ENCODE results near the gene CFL1.

CFL1 gene

DNA sequence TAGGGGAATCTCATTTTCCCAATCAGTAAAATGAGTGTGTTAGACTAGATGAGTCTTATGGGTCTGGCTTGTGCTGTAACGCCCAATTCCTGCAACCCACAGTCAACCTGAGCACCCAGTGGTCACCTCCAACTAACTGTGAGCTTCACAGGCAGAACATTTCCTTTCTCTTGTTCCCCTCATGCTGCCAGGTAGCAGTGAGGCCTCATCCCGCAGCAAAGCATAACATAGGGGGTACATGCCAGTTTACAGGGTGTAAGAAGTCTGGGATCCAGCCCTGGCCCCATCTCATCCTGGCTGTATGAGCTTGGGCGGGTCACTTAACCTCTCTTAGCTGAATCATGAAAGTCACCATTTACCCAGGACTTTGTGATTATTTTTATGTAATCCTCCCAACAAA is 10.9 kb upstream of the CFL1 start:
- no peak overlapping the region for H3K27ac ChIP-seq

DNA sequence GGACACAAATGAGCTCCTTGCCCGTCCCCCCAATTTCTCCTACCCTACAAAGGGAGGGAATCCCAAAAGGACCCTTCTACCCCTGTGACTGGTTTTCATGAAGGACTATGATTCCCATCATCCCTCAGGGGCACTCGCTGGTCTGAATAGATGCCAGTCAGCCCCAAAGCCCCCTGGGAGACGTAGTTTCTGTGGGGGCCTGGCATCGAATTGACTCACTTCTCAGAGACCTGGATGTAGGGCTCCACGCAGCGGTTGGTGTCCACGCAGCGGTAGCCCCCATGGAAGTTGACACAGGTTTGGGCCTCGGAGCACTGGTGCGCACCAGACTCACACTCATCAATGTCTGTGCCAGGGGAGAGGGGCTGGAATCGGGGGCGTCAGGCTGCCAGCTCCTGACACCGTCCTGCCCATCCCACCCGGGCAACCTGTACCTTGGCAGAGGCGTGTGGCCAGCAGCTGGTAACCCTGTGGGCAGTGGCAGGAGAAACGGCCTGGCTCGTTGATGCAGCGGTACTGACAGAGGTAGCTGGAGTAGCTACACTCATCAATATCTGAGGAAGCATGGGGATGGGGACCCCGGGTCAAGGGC is 10.2 kb upstream of the CFL1 start:
- Histone ChIP-seq H3K27ac (no peak overlapping the region), H3K27me3 (ENCODE audit: insufficient read depth, low read depth, severe bottlenecking) (no peaks in the 10 kb centered on the region), H3K9me3 (ENCODE audit: severe bottlenecking) (no peaks in the 10 kb centered on the region), H3K4me3 (ENCODE audit: low read depth, low read length) (no peak overlapping the region), H3K36me3 (peaks cover 49% of the 10 kb centered on the region)
- DNase-seq: no peak
- TF ChIP-seq, protein P1, sequence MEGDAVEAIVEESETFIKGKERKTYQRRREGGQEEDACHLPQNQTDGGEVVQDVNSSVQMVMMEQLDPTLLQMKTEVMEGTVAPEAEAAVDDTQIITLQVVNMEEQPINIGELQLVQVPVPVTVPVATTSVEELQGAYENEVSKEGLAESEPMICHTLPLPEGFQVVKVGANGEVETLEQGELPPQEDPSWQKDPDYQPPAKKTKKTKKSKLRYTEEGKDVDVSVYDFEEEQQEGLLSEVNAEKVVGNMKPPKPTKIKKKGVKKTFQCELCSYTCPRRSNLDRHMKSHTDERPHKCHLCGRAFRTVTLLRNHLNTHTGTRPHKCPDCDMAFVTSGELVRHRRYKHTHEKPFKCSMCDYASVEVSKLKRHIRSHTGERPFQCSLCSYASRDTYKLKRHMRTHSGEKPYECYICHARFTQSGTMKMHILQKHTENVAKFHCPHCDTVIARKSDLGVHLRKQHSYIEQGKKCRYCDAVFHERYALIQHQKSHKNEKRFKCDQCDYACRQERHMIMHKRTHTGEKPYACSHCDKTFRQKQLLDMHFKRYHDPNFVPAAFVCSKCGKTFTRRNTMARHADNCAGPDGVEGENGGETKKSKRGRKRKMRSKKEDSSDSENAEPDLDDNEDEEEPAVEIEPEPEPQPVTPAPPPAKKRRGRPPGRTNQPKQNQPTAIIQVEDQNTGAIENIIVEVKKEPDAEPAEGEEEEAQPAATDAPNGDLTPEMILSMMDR (IDR thresholded peaks at IDR 0.05; ENCODE audit: low read depth, low read length): no peak

More for the DNA sequence above, 10.9 kb upstream of the CFL1 start:
- TF ChIP-seq, protein P1 (IDR thresholded peaks at IDR 0.05; ENCODE audit: low read depth, low read length): no peak
- H3K36me3 ChIP-seq: peaks cover 42% of the 10 kb centered on the region
- no peaks in the 10 kb centered on the region for H3K9me3 ChIP-seq (ENCODE audit: severe bottlenecking)
- no peak for DNase-seq
- no peaks in the 10 kb centered on the region for H3K27me3 ChIP-seq (ENCODE audit: insufficient read depth, low read depth, severe bottlenecking)
- H3K4me3 ChIP-seq (ENCODE audit: low read depth, low read length): no peak overlapping the region

DNA sequence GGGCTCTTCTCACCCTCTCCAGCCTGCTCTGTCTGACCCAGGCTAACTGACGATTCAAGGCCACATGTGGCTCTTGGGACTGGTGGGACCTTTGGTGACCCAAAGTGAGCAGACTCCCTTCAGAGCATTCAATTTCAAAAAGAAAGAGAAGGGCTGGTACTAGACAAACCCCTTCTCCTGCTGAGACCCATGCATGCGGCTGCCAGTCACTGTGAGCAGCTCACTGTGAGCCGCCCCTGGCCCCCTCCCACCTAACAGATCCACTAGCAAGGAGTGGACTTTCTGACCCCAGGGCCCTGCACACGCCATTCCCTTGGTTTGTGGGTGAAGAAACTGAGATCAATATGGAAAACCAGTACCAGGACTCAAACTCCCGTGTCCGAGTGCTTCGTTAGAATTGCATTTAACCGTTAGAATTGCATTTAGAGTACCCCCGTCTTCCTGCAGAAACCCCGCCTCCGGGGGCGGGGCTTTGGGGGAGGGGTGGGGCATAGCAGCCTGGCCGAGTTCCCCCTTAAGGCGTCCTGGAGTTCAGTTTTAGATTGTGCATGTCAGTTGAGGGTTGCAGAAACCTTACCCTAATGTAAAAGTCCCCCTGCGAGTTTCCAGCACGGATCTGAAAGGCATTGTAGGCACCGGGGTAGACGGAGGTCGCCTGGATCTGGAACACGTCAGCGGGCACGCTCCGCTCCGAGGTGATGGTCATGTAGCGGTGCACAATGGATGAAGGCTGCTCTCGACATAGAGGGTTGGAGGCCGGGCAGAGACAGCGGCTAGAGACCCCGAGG is 9.5 kb upstream of the CFL1 start:
- Histone ChIP-seq H3K27me3 (ENCODE audit: insufficient read depth, low read depth, severe bottlenecking) (no peaks in the 10 kb centered on the region), H3K4me3 (ENCODE audit: low read depth, low read length) (no peak overlapping the region), H3K9me3 (ENCODE audit: severe bottlenecking) (no peaks in the 10 kb centered on the region), H3K36me3 (peaks cover 56% of the 10 kb centered on the region), H3K27ac (no peak overlapping the region)
- TF ChIP-seq, protein P1 (IDR thresholded peaks at IDR 0.05; ENCODE audit: low read depth, low read length): no peak
- DNase-seq: no peak

DNA sequence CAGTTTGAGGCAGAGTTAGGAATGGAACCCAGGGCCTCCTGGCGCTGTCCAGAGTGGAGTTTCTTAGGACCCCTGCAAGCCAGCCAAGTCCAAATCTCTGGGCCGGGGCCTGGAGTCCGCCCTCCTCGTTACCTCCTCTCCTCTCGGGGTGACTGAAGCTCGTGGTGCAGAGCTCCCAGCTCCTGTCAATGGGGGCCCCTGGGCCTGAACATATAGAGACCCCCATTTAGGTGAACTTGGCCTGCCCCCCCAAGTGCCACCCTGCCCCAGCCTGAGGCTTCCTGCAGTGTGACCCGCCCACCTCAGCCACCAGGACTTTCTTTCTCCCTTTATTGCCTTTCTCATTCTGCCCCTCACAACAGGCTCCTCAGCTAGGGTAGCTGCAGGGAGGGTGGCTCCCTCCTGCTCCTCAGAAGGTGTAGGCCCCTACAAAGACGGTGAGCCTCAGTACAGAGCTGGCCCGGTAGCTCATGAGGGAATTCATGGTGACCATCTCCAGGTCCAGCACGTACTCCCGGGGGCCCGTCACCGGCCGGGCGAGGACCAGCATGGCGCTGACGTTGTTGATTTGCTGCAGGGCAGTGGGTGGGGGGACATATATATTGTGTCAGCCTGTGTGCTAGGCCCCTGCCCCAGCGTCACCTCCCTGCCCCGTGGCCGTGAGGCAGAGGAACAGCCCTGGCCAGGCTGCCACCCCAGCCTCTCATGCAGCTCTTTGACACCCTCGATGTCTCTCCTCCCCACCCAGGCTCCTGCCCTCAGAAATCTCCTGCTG is 8.7 kb upstream of the CFL1 start:
- Histone ChIP-seq H3K27me3 (ENCODE audit: insufficient read depth, low read depth, severe bottlenecking) (no peaks in the 10 kb centered on the region), H3K9me3 (ENCODE audit: severe bottlenecking) (no peaks in the 10 kb centered on the region), H3K27ac (no peak overlapping the region), H3K36me3 (peaks cover 64% of the 10 kb centered on the region), H3K4me3 (ENCODE audit: low read depth, low read length) (no peak overlapping the region)
- no peak for DNase-seq
- TF ChIP-seq, protein P1 (IDR thresholded peaks at IDR 0.05; ENCODE audit: low read depth, low read length): no peak

DNA sequence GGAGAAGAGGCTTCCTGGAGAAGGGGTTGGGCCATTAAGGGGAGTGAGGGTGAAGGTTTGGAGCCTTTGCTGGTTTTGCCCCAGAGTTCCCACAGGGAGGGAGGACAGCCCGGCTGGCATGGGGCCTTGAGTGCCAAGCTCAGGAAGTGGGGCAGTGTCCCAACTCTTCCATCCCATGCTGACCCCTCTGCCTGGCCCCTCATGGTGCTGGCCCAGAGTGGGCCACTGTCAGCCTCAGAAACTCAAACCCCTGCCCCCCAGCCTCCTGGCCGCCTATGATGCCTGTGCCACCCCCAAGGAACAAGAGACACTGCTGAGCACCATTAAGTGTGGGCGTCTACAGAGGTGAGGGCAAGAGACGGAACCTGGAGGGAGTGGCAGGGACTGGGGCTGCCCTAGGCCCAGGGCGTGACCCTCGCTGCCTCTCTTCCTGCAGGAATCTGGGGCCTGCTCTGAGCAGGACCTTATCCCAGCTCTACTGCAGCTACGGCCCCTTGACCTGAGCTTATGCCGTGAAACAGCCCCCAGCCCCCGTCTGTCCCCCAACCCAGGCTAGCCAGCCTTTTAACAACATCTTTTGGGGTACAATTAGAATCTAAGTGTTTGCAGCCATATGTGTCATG is 7.7 kb upstream of the CFL1 start:
- TF ChIP-seq, protein P1 (IDR thresholded peaks at IDR 0.05; ENCODE audit: low read depth, low read length): no peak
- Histone ChIP-seq H3K27me3 (ENCODE audit: insufficient read depth, low read depth, severe bottlenecking) (no peaks in the 10 kb centered on the region), H3K4me3 (ENCODE audit: low read depth, low read length) (no peak overlapping the region), H3K9me3 (ENCODE audit: severe bottlenecking) (no peaks in the 10 kb centered on the region), H3K27ac (no peak overlapping the region), H3K36me3 (peaks cover 73% of the 10 kb centered on the region)
- no peak for DNase-seq
